Measurements from ENCODE around the gene FARS2.

GRCh38 chr6:5276581-5276980 is 15.3 kb downstream of the FARS2 start:
- TF ChIP-seq POLR2AphosphoS5 (IDR thresholded peaks at IDR 0.05) (no peak), CTCF (IDR thresholded peaks at IDR 0.05 in 8 of 11, conservative IDR thresholded peaks at IDR 0.05 in 3 of 11) (no peak), POLR2A (IDR thresholded peaks at IDR 0.05) (no peak)

All from spleen (tissue), 7 donors.